OCI-LY7 (cell line): ENCODE data around the gene C3orf52. TPM values are rescaled to one million over a fixed set of nuclear protein-coding genes. Genes with fewer than 3 reads are reported as not detected.
A peak's percentile ranks its signal among the peaks of the same experiment; 100 is the strongest.

Experiments
- BruUV-seq: library from RNA; stranded (reverse); fragments of 400-500 nt; replicated peaks from 2 replicates; lab custom pipeline; 2021; lab: Mats Ljungman, UMichigan
- CTCF ChIA-PET: fragments of 300-600 bp; sonication (Branson Sonifier 250); formaldehyde crosslinking; loops from one replicate; lab custom pipeline; 2022; ENCODE audit warnings: antibody characterized with exemption; ENCODE audit not compliant: unreplicated experiment; lab: Charles Lee
- POLR2A ChIA-PET: fragments of 300-600 bp; sonication (Branson Sonifier 250); formaldehyde crosslinking; loops from one replicate; lab custom pipeline; 2022; ENCODE audit warnings: antibody characterized with exemption; lab: Charles Lee
- DNase-seq: peaks from one replicate; pipeline ENCODE4 v3.0.0-alpha.2; 2015; ENCODE audit warnings: low spot score
- H2AFZ ChIP-seq: fragments of 200-600 bp; sonication (generic), shearing (Covaris generic); 2 replicates; pipeline ENCODE4 v1.6.1; 2014; ENCODE audit warnings: mild to moderate bottlenecking, antibody characterized with exemption, low read length, moderate library complexity
- H3K27ac ChIP-seq: fragments of 200-600 bp; sonication (generic); 2 replicates; pipeline ENCODE4 v1.5.1; 2014; ENCODE audit warnings: mixed run types, low read depth, mild to moderate bottlenecking, moderate library complexity, low read length, inconsistent platforms; ENCODE audit not compliant: poor library complexity, severe bottlenecking
- H3K36me3 ChIP-seq: fragments of 200-600 bp; sonication (generic); 2 replicates; pipeline ENCODE4 v1.6.1; 2014; ENCODE audit warnings: mild to moderate bottlenecking, antibody characterized with exemption, low read length, moderate library complexity, mixed read lengths; ENCODE audit not compliant: insufficient read depth
- H3K4me1 ChIP-seq: fragments of 200-600 bp; sonication (generic); 2 replicates; pipeline ENCODE4 v1.5.1; 2014; ENCODE audit warnings: mild to moderate bottlenecking, low read length; ENCODE audit not compliant: insufficient read depth, poor library complexity, severe bottlenecking
- H3K4me2 ChIP-seq: fragments of 200-600 bp; sonication (generic); 2 replicates; pipeline ENCODE4 v1.6.1; 2014; ENCODE audit warnings: mild to moderate bottlenecking, low read length
- H3K4me3 ChIP-seq: fragments of 200-600 bp; sonication (generic); 2 replicates; pipeline ENCODE4 v1.5.1; 2014; ENCODE audit warnings: mild to moderate bottlenecking, low read depth, low read length; ENCODE audit not compliant: poor library complexity, severe bottlenecking
- H3K79me2 ChIP-seq: fragments of 200-600 bp; sonication (generic); 2 replicates; pipeline ENCODE4 v1.6.1; 2016; ENCODE audit warnings: low read depth, mild to moderate bottlenecking, low read length, moderate library complexity, mixed read lengths; ENCODE audit not compliant: insufficient read depth
- H3K9me2 ChIP-seq: fragments of 200-600 bp; sonication (generic); 2 replicates; pipeline ENCODE4 v1.6.1; 2016; ENCODE audit warnings: mild to moderate bottlenecking, low read length, mixed read lengths; ENCODE audit not compliant: insufficient read depth
- H3K9me3 ChIP-seq: fragments of 200-600 bp; sonication (generic); 2 replicates; pipeline ENCODE4 v1.6.1; 2014; ENCODE audit warnings: mild to moderate bottlenecking, mixed run types, low read length, mixed read lengths
- H4K20me1 ChIP-seq: fragments of 200-600 bp; sonication (generic); 2 replicates; pipeline ENCODE4 v1.6.1; 2014; ENCODE audit warnings: mild to moderate bottlenecking, antibody characterized with exemption, low read length, moderate library complexity, mixed read lengths; ENCODE audit not compliant: insufficient read depth
- EZH2phosphoT487 ChIP-seq: fragments of 200-600 bp; sonication (generic); IDR thresholded peaks from 2 replicates; pipeline ENCODE4 v1.6.1; 2018; ENCODE audit warnings: low read depth, borderline replicate concordance, mild to moderate bottlenecking, mixed run types, antibody characterized with exemption, low read length, moderate library complexity, mixed read lengths
- intact Hi-C: fragments of 100-400 bp; cut with micrococcal nuclease; formaldehyde crosslinking; loops from one replicate; pipeline ENCODE4 v1.10.0; 2022; ENCODE audit not compliant: unreplicated experiment
- total RNA-seq, 2 experiments: library from RNA; depleted of rRNA in 1 of 2; stranded (reverse); fragments of >200 nt in 1 of 2; shearing (Covaris generic) in 1 of 2; gene quantifications; 2 replicates each; pipeline ENCODE4 v1.2.3, GENCODE V29; 2014 to 2022
- TF ChIP-seq, protein P1 (sequence below): fragments of 200-600 bp; sonication (generic); conservative IDR thresholded peaks from 2 replicates; pipeline ENCODE4 v1.5.1; 2014; ENCODE audit warnings: mild to moderate bottlenecking, antibody characterized with exemption, low read length, moderate library complexity, mixed read lengths

The C3orf52 gene
- total RNA-seq, 2 experiments from 2014 or later, result 11.2 to 19.0 TPM

DNA sequence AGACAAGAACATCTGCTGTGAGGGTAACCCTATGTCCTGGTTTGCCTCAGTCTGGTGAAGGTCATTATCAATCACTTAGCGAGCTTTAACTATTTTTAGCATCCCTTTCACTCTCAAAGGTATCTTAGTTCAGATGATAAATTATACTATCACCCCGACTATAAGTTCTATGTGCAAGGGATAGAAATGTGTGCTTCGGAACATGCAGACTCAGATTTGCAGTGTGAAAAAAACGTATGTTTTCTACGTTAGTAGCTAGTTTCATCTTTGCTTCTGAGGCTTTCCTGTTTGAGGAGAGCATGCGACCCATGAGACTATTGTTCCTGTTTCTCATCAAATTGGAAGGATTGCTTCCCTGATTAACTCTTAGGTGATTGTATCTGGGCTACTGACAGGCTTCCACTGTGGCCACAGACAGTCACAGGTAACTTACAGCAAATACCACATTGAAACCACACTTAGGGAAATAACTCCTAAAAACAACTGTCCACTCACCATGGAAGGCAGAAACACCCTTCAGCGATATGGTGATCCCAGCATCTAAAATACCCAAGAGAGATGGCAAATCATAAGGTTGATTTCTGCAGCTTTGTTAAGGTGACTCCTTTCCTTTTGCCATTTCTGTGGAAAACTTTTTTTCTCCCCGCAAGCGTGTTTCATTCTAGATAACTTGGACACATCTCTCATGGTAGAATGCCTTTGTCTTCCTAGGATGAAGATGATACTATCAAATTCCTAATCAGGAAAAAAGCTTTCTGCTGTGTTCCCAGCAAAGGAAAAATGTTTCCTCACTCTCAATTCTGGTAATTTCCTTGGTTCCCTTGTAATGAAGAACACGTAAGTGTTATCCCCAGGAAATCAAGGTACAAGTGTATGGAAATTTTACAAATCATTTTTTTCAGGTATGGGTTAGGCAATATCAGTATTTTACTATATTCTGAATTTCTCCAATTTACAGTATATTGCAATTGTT is 41.6 kb downstream of the C3orf52 start:
- intact Hi-C loops, result no loop called here
- BruUV-seq, result no TSS peak
- TF ChIP-seq EZH2phosphoT487, result no peak
- TF ChIP-seq, protein P1, sequence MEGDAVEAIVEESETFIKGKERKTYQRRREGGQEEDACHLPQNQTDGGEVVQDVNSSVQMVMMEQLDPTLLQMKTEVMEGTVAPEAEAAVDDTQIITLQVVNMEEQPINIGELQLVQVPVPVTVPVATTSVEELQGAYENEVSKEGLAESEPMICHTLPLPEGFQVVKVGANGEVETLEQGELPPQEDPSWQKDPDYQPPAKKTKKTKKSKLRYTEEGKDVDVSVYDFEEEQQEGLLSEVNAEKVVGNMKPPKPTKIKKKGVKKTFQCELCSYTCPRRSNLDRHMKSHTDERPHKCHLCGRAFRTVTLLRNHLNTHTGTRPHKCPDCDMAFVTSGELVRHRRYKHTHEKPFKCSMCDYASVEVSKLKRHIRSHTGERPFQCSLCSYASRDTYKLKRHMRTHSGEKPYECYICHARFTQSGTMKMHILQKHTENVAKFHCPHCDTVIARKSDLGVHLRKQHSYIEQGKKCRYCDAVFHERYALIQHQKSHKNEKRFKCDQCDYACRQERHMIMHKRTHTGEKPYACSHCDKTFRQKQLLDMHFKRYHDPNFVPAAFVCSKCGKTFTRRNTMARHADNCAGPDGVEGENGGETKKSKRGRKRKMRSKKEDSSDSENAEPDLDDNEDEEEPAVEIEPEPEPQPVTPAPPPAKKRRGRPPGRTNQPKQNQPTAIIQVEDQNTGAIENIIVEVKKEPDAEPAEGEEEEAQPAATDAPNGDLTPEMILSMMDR, result no peak
- peaks cover 91% of the 10 kb centered on the region for H3K36me3 ChIP-seq
- no peaks in the 10 kb centered on the region for H3K9me3 ChIP-seq
- ChIA-PET CTCF (interaction anchor here (1.5 to 3.0 kb wide), 2 partner anchors 10 kb away, joined by 7 to 10 read pairs; no protein-coding TSS in a partner anchor), POLR2A (interaction anchor here (0.6 to 16.9 kb wide), 12 partner anchors 9 to 395 kb away, joined by 3 to 566 read pairs (median 4); no protein-coding TSS in a partner anchor)
- H3K27ac ChIP-seq, result peak overlapping the region; percentile 99
- no peak overlapping the region for H2AFZ ChIP-seq
- peak overlapping the region; percentile 99 for H3K4me2 ChIP-seq
- H3K79me2 ChIP-seq, result peaks cover 85% of the 10 kb centered on the region
- no peaks in the 10 kb centered on the region for H4K20me1 ChIP-seq
- no peaks in the 10 kb centered on the region for H3K9me2 ChIP-seq
- H3K4me1 ChIP-seq, result peaks cover 83% of the 10 kb centered on the region
- DNase-seq, result peak; percentile 57
- H3K4me3 ChIP-seq, result peak overlapping the region; percentile 57

DNA sequence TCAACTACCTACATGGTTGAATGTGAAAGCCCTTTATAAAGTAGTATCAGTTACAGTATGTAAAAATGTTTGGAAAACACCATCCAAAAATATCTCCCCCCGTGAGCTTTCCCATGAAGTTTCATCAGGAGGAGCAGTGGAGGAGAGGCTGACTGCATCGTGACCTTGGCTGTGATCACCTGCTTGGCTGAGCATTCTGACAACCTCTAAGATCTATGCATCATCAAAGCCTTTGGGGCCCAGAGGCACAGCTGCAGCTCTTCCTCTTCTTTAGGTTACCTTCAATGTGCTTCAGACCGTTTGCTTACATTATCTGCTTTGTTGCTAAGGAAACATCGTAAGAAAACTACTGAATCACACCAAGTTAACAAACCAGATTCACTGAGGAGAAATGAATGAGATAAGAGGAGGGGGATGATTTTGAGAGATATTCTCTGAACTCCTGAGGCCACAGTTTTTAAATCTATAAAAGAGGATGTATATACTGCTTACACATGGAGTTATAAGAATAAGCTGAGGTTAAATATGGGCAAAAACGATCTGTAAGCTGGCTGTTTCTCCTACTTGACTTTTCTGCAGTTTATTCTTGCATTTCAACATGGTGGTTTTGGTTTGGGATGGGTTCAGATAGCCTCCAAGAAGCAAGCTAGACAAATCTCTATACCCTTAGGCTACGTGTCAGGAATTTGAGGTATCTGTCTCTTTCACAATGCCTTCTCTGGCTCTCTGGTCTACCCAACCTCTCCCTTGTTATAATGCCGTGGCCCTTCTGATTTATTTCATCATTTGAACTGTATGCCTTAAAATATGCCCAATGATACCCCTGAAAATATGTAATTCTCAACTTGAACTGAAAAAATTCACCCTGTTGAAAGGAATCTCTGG is 42.9 kb downstream of the C3orf52 start:
- H3K4me3 ChIP-seq, result peak overlapping the region; percentile 86
- intact Hi-C loops, result no loop called here
- no peak for TF ChIP-seq EZH2phosphoT487
- TF ChIP-seq, protein P1, result no peak
- peak overlapping the region; percentile 99 for H3K27ac ChIP-seq
- BruUV-seq, result TSS peak; percentile 67
- DNase-seq, result peak; percentile 96
- H3K79me2 ChIP-seq, result peaks cover 91% of the 10 kb centered on the region
- H3K9me2 ChIP-seq, result no peaks in the 10 kb centered on the region
- CTCF ChIA-PET, result interaction anchor here (1.5 to 1.7 kb wide), 2 partner anchors 12 to 17 kb away, joined by 7 to 8 read pairs; no protein-coding TSS in a partner anchor
- H3K36me3 ChIP-seq, result peaks cover 80% of the 10 kb centered on the region
- peak overlapping the region; percentile 99 for H3K4me2 ChIP-seq
- H4K20me1 ChIP-seq, result no peaks in the 10 kb centered on the region
- H3K4me1 ChIP-seq, result peaks cover 80% of the 10 kb centered on the region
- POLR2A ChIA-PET, result interaction anchor here (0.6 to 16.9 kb wide), 10 partner anchors 8 to 370 kb away, joined by 3 to 566 read pairs (median 4); partner anchors contain the start of genes BTLA and SLC9C1
- no peak overlapping the region for H2AFZ ChIP-seq
- no peaks in the 10 kb centered on the region for H3K9me3 ChIP-seq
